Esophagus muscularis mucosa (tissue), 2 donors: ENCODE measurements around the gene ANKRD28.

Experiments used
- EP300 ChIP-seq: sonication (generic); formaldehyde crosslinking; IDR thresholded peaks from one replicate; pipeline ENCODE4 v1.6.1; 2017; ENCODE audit warnings: antibody characterized with exemption
- POLR2A ChIP-seq: fragments of 450-650 bp; IDR thresholded peaks from one replicate; pipeline ENCODE4 v1.6.1; 2017; ENCODE audit warnings: antibody characterized with exemption, moderate library complexity, mild to moderate bottlenecking, low read depth

GRCh38 chr3:15654891-15655290 lies 142.9 kb downstream of the ANKRD28 start:
- TF ChIP-seq EP300 (no peak), POLR2A (no peak)
